HepG2 (cell line): ENCODE measurements around the gene NFATC2. TPM values are rescaled to one million over a fixed set of nuclear protein-coding genes. Genes with fewer than 3 reads are reported as not detected.

Experiments
- ASH2L ChIP-seq: fragments of 300-600, 200-600 bp; sonication (generic); IDR thresholded peaks from 2 replicates; pipeline ENCODE4 v1.7.0; 2017; ENCODE audit warnings: low read depth, mild to moderate bottlenecking, moderate library complexity, mixed read lengths, low read length; ENCODE audit not compliant: insufficient read length
- BCLAF1 ChIP-seq: fragments of 450-650 bp; IDR thresholded peaks from 2 replicates; pipeline ENCODE4 v1.6.1; 2017; ENCODE audit warnings: mild to moderate bottlenecking
- BRF2 ChIP-seq: sonication (generic); formaldehyde crosslinking; IDR thresholded peaks from 2 replicates; pipeline ENCODE4 v1.8.1; 2022; ENCODE audit warnings: mild to moderate bottlenecking, missing genetic modification reagents
- HNF1A ChIP-seq, 2 experiments: sonication (generic) in 1 of 2; formaldehyde crosslinking in 1 of 2; IDR thresholded peaks; 2 replicates each; pipeline versions ENCODE4 v1.4.0 to v1.6.1; 2016 to 2020; ENCODE audit warnings: borderline replicate concordance in 1 of 2, low read depth in 1 of 2, mild to moderate bottlenecking in 1 of 2, missing genetic modification reagents in 1 of 2
- KAT8 ChIP-seq: IDR thresholded peaks from 2 replicates; pipeline ENCODE4 v1.6.1; 2016; ENCODE audit warnings: missing genetic modification reagents, missing compliant biosample characterization
- LRRFIP1 ChIP-seq: sonication (generic); formaldehyde crosslinking; conservative IDR thresholded peaks from 2 replicates; pipeline ENCODE4 v1.4.0; 2020; ENCODE audit warnings: missing genetic modification reagents
- MAFK ChIP-seq, 2 experiments: IDR thresholded peaks in 1 of 2; conservative IDR thresholded peaks in 1 of 2; 2 replicates each; pipeline ENCODE4 v1.6.1; 2011; ENCODE audit warnings: improper control_type of control experiment in 2 of 2, low read length in 2 of 2
- MXD1 ChIP-seq: sonication (generic); formaldehyde crosslinking; IDR thresholded peaks from 2 replicates; pipeline ENCODE4 v1.4.0; 2020; ENCODE audit warnings: mild to moderate bottlenecking, missing genetic modification reagents
- NFYB ChIP-seq: sonication (generic); formaldehyde crosslinking; IDR thresholded peaks from 2 replicates; pipeline ENCODE4 v1.4.0; 2020; ENCODE audit warnings: missing genetic modification reagents
- TCF7L2 ChIP-seq: IDR thresholded peaks from 2 replicates; pipeline ENCODE4 v1.6.1; 2011; ENCODE audit warnings: mild to moderate bottlenecking, low read depth, low read length, moderate library complexity
- ZBTB37 ChIP-seq: sonication (generic); formaldehyde crosslinking; IDR thresholded peaks from 2 replicates; pipeline ENCODE4 v1.4.0; 2020; ENCODE audit warnings: mild to moderate bottlenecking, missing genetic modification reagents
- ZNF660 ChIP-seq: sonication (generic); formaldehyde crosslinking; IDR thresholded peaks from 2 replicates; pipeline ENCODE4 v1.5.1; 2020; ENCODE audit warnings: mild to moderate bottlenecking, low read depth, missing genetic modification reagents, borderline replicate concordance
- ZNF709 ChIP-seq: sonication (generic); formaldehyde crosslinking; IDR thresholded peaks from 2 replicates; pipeline ENCODE4 v1.5.0; 2020; ENCODE audit warnings: mild to moderate bottlenecking, missing genetic modification reagents
- polyA plus RNA-seq, 8 experiments: library from polyadenylated mRNA; depleted of rRNA in 3 of 8; stranded (reverse) in 7 of 8; unstranded in 1 of 8; fragments of >200 nt; fragmentation: Illumina TruSeq in 4 of 8; extraction: Trizol in 4 of 8; gene quantifications; 2 replicates each; pipeline versions ENCODE4 v1.2.1 to v1.2.3, GENCODE V29; 2011 to 2016; ENCODE audit warnings: low read depth in 4 of 8, missing spikeins in 1 of 8, mixed read lengths in 1 of 8; ENCODE audit not compliant: insufficient read depth in 1 of 8
- total RNA-seq, 5 experiments: library from RNA; depleted of rRNA; stranded (reverse); fragments of >200 nt; fragmentation: Illumina TruSeq; extraction: Trizol; gene quantifications; 2 replicates each; pipeline ENCODE4 v1.2.3, GENCODE V29; 2016; ENCODE audit warnings: low read depth in 1 of 5

NFATC2 gene
- total and polyA plus RNA-seq, 2 of the 13 experiments (the other 11 are each of a cell fraction or from before 2014, with no cell fraction given) = 1.9 to 3.3 TPM

- no peak for TF ChIP-seq MAFK (conservative IDR thresholded peaks at IDR 0.05 in 1 of 2, IDR thresholded peaks at IDR 0.05 in 1 of 2; ENCODE audit: low read length in 2 of 2)
- TF ChIP-seq ZNF709 (CRISPR knock-in tag) = no peak
- no peak for TF ChIP-seq ASH2L
- TF ChIP-seq HNF1A (IDR thresholded peaks at IDR 0.05; ENCODE audit: low read depth) = no peak
- TF ChIP-seq HNF1A (CRISPR knock-in tag; IDR thresholded peaks at IDR 0.05; ENCODE audit: borderline replicate concordance) = peak; percentile 61; the same call in 1 of the 2 replicates
- TF ChIP-seq LRRFIP1 (CRISPR knock-in tag) = no peak
- no peak for TF ChIP-seq TCF7L2
- TF ChIP-seq KAT8 (CRISPR knock-in tag) = no peak; the same call in 1 of the 2 replicates
- no peak for TF ChIP-seq NFYB (CRISPR knock-in tag)
- no peak for TF ChIP-seq ZNF660 (CRISPR knock-in tag)
- no peak for TF ChIP-seq BRF2 (CRISPR knock-in tag)
- 0 out of 2 replicates have a peak, but pooled peaks have one; percentile 16 for TF ChIP-seq MXD1
- no peak for TF ChIP-seq ZBTB37 (CRISPR knock-in tag)
- no peak for TF ChIP-seq BCLAF1
Measured at GRCh38 chr20:51562332-51563173, 20.0 kb upstream of the NFATC2 start (continued).
